Mesangial cell (primary cell): ENCODE measurements around the gene TMEM200C. TPM values are rescaled to one million over a fixed set of nuclear protein-coding genes. Genes with fewer than 3 reads are reported as not detected.

Source experiments
- total RNA-seq: library from RNA; depleted of rRNA; stranded (reverse); fragments of >200 nt; gene quantifications from 2 replicates; pipeline ENCODE4 v1.2.3, GENCODE V29; 2015

The TMEM200C gene
- 0.16 and 1.0 TPM in 2 replicates for total RNA-seq

DNA sequence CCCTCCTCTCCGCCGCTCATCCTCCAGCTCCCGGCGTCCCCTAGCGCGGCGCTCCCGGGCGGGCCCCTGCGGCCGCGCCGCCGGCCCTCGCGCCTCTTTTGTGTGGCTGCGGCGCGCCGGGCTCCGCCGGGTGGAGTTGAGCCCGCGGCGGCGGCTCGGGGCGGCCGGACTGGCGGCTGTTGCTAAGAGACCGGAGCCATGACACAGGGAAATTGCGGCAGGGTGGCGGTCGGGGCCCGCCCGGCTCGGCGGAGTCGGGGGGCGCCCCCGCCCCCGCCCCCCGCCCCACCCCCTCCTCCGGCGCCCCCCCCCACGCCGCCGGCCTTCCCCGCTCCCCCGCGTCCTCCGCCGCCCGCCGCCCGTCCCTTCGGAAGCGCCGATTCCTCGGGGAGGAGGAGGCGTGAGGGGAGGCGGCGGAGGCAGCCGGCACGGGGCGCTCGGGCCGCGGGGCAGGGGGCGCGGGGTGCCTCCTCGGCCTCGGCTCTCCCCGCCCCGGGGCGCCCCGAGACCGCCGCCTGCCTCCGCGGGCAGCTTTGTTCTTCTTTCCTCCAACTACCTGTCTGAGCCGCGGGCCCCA, at the start of gene TMEM200C:
Gene TMEM200C (minus strand): TSS at position 224 of the 577 bp plus-strand sequence. CDS start 3,459 bp downstream, outside the sequence.

